Activated naive CD4-positive, alpha-beta T cell treated with Interleukin-2 at 50 U/mL for 16 hours (primary cell): ENCODE results near the gene PTX4.

Experiments used
- DNase-seq: peaks from one replicate; pipeline ENCODE4 v3.0.0-alpha.2; 2020

Gene PTX4

DNA sequence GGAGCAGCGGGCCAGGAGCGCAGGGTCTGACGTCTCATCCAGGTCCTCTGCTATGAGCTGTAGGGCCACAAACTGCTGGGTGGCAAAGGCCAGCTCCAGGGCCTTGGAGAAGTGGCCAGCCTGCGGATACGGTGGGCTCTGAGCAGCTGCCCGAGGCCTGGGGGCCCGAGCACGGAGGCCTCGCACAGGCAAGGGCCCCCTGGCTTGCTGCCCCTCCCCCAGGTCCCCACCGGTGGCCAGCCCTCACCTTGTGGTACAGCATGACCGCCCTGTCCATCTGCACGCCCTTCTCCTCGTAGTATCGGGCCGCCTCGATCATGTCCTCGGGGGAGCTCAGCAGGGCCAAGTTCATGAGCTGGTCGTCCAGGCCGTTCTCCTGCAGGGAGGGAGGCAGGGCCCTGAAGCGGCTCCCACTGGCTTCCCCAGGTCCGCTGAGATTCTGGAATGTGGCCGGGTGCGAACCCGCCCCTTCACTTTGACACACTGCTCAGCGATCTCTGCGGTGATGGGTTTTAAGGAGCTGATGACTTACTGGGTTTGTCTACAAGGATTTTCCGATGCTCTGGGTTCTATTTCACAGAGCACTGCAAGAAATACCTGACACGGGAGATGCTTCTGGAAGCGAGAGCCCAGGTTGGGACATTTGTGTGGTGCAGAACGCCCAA is 35.0 kb upstream of the PTX4 start:
- no peak for DNase-seq

DNA sequence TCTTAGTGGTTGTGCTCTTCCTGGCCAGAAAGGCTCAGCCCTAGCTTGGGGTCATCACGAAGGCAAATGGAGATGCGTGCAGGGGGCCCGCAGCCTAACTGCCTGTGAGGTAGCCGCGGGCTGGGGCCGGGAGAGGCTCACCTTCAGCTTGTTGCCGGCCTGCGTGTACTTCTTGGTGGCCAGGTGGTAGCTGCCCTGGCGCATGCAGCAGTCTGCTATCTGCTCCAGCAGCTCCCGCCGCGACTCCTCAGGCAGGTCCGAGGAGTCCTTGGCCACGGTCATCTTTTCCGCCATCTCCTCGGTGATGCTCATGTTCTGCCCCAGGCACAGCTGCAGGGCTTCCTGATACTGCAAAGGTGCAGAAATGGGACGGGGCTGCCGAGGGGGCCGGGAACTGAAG is 31.7 kb upstream of the PTX4 start:
- no peak for DNase-seq

DNA sequence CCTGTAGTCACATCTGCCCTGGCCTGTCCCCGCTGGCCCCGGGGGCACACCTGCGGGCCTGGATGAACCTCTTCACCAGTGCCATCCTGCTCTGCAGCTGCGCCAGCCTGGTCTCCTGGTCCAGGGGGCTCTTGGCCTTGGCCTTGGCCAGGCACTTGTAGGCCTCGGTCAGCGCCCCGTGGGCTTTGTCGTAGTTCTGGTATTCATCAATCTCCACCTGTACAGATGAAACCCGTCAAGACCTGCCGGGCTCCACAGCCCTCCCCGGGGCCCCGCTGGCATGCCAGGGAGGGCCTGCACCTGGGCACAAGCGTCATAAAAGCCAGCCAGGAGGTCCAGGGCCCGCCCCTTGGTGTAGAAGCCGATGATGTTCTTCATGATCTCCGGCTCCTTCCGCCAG is 31.1 kb upstream of the PTX4 start:
- no peak for DNase-seq

DNA sequence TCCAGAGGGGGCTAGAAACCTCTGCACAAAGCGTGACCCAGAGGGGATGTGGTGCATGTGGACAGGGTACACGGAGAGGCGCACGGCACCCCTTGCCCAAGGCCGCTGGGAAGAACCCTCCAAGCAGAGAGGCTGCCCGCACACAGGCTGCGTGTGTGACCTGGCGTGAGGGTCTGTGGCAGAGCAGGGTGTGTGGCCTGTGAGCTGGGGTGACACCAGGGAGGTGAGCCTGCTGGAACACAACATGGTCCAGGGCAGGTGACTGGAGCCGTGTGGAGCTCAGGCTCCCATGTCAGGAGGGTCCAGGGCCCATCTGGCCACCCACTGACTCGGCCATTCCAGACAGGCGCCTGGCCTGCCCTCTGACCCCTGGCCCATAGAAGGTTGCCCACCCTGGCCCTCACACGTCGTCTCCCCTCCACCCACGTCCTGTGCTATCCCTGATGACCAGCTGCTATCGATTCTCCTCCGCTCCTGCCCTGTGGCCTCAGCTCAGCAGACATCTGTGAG is 29.9 kb upstream of the PTX4 start:
- no peak for DNase-seq

DNA sequence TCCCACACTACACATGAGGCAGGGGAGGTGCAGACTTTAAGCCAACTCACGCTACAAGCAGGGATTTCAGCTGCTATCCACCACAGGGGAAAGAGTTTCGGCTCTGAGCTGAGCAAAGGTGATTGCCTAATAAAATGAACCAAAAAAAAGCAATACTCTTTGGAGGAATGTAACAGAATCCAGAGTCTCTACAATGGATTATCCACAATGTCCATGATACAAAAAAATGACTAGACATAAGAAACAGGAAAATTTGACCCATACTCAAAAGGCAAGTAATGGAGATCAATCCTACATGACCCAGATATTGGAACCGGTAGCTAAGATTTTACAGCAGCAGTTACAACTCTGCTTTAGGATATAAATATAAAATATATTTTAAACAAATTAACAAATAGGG is 25.8 kb upstream of the PTX4 start:
- DNase-seq, result no peak

DNA sequence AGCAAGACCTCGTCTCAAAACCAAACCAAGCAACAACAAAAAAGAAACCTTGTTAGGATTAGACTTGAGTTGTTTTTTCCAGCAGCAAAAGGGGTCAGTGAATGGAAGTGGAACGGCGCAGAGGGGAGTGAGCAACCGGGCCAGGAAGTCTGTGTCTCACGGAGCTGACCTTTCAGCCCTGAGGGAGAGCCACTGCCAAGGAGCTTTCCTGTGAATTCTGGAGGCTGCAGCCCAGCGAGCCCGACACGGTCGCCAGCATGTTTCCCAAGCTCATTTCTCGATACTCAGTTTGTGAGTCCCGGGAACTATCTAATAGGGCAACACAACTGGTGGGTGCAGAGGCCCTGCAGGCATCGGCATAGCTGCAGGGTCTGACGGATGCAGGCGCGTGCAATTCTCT is 24.0 kb upstream of the PTX4 start:
- DNase-seq, result no peak

DNA sequence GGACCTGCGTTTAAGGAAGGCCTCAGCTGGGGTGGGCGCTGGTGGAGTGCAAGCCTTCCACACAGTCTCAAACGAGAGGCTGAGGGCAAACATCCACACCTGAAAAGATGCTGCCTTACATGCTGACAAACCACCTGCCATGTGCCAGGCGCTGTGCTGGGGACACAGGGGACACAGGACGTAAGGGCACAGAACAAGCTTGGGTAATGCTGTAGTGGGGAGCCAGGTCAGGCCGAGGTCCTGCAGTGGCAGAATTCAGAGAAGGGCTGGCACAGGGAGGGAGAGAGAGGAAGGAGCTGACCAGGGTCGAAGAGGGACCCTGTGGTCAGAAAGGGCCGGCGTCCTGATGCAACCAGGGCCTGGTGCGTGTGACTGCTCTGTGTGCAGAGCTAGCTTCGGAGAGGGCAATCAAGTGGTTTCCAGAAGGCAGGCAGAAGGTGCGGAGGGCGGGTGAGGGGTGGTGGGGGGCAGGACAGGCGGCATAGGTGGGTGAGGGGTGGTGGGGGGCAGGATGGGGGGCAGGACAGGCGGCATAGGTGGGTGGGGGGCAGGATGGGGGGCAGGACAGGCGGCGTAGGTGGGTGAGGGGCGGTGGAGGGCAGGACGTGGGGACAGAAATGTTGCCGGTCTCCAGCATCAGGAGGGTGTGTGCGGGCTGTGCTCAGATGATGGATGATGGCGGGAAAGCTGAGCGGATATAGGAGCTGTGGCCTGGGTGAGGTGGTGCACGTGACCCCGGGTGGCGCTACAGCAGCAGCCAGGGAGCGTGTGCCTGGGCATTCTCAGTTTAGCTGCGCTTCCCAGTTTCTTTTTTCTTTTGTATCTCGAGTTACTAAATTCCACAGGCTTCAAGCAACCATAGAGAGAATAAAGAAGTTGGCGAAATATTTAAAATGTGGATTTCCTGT is 23.2 kb upstream of the PTX4 start:
- no peak for DNase-seq

DNA sequence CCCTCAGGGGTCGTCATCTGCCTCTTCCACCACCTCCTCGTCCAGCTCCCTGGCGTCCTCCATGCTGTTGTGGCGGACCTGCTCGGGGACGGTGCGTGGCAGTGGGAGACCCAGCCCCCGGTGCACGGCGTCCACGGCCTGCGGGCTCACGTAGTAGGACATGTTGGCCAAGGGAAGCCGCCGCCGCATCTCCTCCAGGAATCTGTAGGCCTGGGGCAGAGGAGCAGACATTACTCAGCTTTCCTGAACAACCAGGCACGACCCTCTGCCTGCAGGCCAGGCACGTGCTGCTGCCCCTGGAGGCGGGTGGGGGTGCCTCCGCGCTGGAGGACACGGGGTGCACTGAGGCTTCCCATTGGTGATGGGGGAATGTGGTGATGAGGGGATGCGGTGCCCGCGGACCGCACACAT is 22.2 kb upstream of the PTX4 start:
- no peak for DNase-seq

DNA sequence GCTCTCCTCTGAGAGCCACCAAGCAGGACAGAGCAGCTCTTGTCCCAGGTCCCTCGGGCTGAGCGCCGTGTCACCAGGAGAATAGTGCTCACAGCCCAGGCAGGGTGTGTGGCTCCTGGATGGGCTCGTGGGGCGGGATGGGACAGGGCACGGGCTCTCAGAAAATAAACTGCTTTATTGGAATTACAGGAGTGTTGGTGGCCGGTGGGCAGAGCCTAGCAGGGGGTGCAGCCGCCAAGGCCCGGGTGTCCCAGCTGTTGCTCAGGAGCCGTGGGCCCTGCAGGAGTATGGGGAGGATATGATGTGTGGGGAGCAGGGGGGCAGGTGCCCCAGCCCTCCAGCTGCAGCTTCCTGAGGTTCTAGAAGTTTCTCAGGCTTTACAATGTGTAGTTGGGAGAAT is 21.5 kb upstream of the PTX4 start:
- no peak for DNase-seq

DNA sequence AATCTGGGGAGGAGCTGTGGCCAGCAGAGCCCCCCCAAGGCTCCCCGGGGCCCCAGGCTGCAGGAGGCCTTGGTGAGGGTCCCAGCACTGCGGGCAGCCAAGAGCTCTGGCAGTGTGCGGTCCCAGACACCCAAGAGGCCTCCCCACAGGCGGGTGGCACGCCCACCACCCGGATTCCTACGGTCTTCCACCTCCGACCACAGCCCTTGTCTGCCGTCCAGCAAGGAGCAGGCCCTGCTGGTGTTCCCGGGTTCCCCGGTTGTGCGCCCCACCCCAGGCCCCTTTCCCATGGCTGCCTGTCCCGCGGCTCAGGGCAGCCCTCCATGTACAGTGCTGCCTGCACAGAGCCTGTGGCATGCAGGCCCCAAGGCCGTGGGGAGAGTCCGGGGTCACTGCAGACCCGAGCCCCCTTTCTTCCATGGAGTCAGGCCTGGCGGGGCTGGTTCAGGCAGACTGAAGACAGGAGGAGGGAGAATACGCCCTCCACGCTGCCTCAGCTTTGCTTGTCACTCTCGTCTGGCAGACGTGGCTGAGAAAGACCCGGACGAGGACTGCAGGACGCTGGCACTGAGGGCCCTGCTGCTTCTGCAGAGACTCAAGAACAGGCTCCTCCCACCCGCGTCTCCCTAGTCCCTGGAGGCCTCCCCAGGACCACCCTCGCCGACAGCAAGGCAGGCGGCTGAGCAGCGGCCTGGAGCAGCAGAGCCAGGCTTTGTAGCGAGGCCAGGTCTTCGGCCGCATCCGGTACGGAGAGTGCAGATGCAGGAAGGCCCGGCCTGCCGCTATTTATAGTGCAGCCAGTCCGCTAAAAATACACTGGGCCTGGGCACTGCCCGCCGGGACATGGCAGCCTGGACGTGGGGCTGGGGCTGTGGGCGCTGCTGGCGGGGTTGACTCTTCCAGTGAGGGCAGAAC is 20.8 kb upstream of the PTX4 start:
- no peak for DNase-seq

DNA sequence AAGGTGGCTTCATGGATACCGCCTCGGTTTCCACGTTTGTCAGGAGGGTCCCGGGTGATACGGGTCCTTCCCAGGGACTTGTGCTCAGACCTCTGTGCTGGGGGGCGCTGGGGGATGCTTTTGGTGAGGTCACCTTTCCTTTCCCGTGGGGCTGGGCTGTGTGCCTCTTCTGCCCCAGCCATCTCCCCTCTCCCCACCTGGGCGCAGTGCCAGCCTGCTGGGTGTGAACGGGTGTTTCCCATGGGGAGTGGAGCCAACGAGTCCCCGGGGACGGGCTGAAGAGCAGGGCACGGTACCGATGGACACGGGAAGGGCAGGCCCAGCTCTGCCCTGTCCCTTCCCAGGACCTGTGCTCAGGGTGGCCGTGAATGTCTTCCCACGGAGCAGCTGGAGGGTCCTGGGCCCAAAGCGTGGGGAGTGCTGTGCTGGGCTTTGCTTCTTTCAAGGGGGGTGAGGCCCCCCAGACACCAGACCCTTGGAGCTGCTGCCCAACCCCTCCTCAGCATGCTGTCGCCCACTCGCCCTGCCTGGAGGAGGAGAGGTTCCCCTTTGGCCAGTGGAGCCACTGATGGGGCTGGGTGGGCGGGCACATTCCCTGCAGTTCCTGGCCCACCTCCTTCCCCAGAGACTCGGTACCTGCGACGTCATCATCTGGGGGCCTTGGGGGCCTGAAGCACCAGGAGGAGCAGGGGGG is 19.9 kb upstream of the PTX4 start:
- no peak for DNase-seq

DNA sequence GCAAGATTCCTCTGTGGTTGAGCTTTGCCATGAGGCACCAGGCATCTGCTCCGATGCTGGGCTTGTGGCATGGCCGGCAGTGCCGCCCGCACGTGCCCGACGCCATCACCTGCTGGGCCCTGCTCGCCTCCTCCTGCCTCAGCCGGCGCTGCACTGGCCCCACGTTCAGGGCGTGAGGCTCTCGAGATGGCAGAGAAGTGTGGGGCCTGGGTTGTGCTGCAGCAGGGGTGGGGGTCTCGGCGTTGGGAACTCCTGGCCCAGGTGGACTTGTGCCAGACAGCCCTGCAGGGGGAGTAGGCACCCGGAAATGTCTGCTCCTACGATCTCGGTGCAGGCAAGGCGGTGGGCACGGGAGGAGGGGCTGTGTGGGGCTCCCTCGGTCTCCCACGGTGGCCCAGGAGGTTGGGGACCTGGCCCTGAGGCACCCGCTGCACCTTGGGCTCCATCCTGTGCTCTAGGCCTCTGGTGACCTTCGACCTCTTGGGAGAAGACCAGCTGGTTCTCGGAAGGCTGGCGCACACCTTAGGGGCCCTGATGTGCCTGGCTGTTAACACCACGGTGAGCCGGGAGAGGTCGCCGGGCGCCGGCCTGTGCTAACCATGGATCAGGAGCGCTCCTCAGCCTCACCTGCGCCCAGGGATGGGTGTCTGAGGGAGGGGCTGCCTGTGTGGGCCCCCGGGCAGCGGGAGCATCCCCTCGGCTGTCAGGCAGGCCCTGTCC is 17.9 kb upstream of the PTX4 start:
- no peak for DNase-seq

DNA sequence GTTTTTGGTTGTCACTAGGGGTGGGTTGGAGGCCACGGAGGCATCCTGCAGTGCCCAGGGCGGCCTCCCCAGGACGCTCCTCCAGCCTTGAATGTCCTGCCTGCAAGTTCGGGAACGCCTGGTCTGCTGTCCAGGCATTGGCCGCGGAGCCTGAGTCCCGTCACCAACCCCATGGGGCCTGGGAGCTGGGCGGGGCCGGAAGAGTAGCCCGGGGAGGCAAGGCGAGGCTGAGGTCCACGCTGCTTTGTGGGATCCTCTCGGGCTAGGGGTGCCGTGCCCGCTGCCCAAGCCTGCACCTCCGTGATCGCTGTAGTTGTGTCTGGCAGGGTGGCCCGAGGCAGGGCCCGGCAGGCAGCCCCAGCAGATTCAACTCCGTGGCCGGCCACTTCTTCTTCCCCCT is 17.2 kb upstream of the PTX4 start:
- no peak for DNase-seq

DNA sequence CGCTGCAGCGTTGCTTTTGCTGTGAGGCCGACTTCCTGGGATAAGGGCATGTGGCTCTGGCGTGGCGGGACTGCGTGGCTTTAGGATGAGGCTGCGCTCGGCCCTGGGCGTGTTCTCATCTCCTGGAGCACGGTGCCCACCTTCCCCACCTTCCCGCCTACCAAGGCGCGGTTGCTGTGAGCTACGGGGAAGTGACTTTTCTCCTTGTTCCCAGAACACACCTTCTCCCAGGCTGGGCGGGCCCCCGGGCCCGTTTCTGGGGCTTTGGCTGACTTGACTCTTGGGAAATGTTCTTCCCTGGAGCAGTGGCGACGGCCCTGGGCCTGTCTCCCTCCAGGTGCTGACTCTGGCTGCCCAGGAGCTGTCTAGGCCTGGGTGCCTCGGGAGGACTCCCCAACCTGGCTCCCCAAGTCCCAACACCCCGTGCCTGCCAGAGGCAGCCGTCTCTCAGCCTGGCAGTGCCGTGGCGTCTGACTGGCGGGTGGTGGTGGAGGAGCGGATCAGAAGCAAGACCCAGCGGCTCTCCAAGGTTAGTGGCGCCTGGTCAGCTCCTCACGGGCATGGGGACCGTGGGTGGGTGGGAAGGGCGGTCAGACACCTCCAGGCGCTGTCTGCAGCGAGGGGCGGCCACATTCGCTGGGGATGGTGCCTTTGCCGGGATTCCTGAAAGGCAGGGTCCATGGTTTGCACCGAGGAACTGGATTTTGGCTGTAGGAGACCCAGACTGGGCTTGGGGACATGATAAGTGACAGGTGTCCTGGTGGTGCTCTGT is 16.5 kb upstream of the PTX4 start:
- no peak for DNase-seq

DNA sequence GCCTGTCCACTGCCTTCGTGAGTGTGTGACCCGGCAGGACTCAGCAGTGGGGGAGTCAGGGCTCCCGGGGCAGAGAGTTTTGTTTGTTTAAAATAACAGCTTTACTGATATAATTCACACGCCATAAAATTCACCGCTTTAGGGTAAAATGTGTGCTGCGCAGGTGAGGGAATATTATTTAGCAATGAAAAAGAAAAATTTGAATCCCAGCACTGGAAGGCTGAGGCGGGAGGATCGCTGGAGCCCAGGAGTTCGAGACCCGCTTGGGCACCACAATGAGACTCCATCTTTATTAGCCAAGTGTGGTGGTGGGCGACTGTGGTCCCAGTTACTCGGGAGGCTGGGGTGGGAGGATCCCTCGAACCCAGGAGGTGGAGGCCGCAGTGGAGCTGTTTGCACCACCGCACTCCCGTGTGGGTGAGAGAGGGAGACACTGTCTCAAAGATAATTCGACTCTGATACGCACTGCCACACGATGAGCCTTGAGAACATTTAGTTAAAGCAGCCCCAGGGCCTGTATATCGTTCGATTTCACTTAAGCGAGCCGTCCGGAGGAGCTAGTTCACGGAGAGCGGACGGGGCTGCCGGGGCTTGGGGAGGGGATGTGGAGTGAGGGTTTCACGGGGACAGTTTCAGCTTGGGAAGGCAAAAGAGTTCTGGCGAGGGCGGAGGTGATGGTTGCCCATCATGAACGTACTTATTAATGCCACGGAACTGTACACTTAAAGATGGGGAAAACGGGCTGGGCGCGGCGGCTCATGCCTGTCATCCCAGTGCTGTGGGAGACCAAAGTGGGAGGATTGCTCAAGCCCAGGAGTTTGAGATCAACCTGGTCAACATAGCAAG is 14.6 kb upstream of the PTX4 start:
- DNase-seq, result no peak

DNA sequence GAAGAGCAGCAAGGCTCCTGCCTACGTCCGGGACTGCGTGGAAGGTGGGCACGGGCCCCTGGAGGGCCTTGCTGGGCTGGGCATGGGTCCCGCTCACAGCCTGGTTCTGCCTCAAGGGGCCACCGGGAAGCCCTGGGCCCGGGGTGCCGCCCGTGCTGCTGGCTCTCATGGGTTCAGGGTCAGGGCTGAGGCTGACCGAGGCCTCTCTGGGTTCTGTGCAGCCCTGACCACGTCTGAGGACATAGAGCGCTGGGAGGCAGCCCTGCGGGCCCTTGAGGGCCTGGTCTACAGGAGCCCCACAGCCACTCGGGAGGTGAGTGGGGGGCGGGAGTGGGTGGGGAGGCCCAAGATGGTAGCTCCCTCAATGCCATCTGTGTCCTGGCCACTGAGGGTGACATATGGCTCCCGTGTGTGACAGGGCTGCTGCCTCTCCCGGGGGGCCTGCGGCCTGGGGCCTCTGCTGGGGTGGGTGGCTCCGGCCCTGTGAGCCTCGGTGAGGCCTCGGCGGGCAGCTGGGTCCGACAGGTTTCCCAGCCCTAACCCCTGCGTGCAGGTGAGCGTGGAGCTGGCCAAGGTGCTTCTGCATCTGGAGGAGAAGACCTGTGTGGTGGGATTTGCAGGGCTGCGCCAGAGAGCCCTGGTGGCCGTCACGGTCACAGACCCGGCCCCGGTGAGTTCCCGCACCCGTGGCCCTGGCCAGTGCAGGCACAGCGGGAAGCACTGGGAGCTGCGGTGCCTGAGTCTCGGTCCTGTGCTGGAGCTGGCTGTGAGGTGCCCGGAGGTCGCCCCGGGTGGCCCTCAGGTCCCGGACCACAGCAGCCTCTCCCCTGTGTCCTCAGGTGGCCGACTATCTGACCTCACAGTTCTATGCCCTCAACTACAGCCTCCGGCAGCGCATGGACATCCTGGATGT is 13.6 kb upstream of the PTX4 start:
- DNase-seq, result no peak

DNA sequence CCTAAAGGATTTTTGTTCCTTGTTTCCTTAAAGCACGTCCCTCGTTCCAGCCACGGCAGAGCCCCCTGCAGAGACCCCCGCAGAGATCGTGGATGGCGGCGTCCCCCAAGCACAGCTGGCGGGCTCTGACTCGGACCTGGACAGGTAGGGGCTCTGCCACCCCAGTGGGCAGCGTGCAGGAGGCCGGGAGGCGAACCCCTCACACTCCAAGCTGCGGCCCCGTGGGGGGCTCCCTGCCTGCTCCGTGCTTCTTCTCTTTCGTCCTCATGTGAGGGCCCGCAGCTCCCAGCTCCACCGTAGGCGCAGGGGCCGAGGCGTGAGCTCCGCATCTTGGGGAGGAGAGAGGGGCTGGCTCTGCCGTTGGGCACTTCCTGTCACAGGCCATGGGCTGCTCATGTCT is 12.9 kb upstream of the PTX4 start:
- no peak for DNase-seq

DNA sequence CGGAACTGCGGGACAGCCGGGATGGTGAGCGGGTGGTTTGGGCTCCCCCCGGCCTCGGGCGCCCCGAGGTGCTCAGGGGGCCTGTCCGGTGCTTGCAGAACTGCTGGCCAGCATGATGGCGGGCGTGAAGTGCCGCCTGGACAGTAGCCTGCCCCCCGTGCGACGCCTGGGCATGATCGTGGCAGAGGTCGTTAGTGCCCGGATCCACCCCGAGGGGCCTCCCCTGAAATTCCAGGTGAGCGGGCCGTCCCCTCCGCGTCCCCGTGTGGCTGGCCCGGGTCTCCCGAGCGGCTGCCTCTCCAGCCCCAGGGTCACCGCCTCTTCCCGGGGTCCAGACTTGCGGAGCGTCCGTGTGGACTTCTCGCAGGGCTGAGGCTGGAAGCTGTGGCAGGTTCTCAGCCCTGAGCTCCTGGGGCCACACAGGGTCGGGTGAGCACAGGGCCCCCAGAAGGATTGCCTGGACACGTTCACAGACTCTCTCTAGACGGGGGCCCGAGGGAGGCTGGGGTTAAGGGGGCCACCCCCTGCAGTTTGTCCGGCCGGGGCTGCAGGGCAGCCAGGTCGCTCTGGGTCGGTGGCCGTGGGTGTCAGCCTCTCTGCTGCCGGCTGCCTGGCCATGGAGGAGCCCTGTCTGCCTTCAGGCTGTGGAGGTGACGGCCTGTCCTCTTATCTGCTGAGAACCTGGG is 11.9 kb upstream of the PTX4 start:
- DNase-seq, result no peak
